Stimulated activated CD8-positive, alpha-beta memory T cell treated with anti-CD3 and anti-CD28 coated beads, Interleukin-7, amount 100 ng/mL, for 4 hours (primary cell): ENCODE measurements around the gene GAREM1.
"Not testable (repeated sequence)": the region's sequence is repeated elsewhere in the genome, so short reads cannot be mapped to it uniquely, and the experiment has no call there.

Experiments
- DNase-seq, 2 donors: peaks; one replicate each; pipeline ENCODE4 v3.0.0-alpha.2; 2020; ENCODE audit warnings: low read depth in 2 of 2

GAREM1 gene

GRCh38 chr18:32470714-32471633 lies at the start of gene GAREM1:
TSS of gene GAREM1 (minus strand) at chr18:32470882. CDS start at chr18:32470428, 454 bp downstream.
- peak; percentile 55 to 74 for DNase-seq

GRCh38 chr18:32511147-32511546 lies 40.5 kb upstream of the GAREM1 start:
- no peak for DNase-seq

- no peak for DNase-seq
Observed at GRCh38 chr18:32509111-32509510, 38.4 kb upstream of the GAREM1 start.

GRCh38 chr18:32507093-32507492 lies 36.4 kb upstream of the GAREM1 start:
- DNase-seq: no peak

- DNase-seq: no peak
Observed at GRCh38 chr18:32502014-32502413, 31.3 kb upstream of the GAREM1 start.

- not testable (repeated sequence) for DNase-seq
Observed at GRCh38 chr18:32501242-32501641, 30.6 kb upstream of the GAREM1 start.

- DNase-seq: no peak
Observed at GRCh38 chr18:32483002-32483401, 12.3 kb upstream of the GAREM1 start.

GRCh38 chr18:32482117-32482516 lies 11.4 kb upstream of the GAREM1 start:
- DNase-seq: no peak

GRCh38 chr18:32480581-32480980 lies 9.9 kb upstream of the GAREM1 start:
- DNase-seq: no peak

GRCh38 chr18:32478807-32479206 lies 8.1 kb upstream of the GAREM1 start:
- no peak for DNase-seq

GRCh38 chr18:32478317-32478716 lies 7.6 kb upstream of the GAREM1 start:
- DNase-seq: no peak

GRCh38 chr18:32476106-32476505 lies 5.4 kb upstream of the GAREM1 start:
- no peak for DNase-seq

GRCh38 chr18:32475069-32475468 lies 4.4 kb upstream of the GAREM1 start:
- DNase-seq: not testable (repeated sequence)

GRCh38 chr18:32473325-32473724 lies 2.6 kb upstream of the GAREM1 start:
- DNase-seq: no peak

- DNase-seq: no peak
Observed at GRCh38 chr18:32472841-32473240, 2.2 kb upstream of the GAREM1 start.

- DNase-seq: no peak
Observed at GRCh38 chr18:32470460-32470713, 295 bp downstream of the GAREM1 start.

GRCh38 chr18:32469691-32470459 lies 807 bp downstream of the GAREM1 start:
- DNase-seq: no peak

GRCh38 chr18:32469190-32469651 lies 1.5 kb downstream of the GAREM1 start:
- DNase-seq: no peak

GRCh38 chr18:32468147-32468845 lies 2.4 kb downstream of the GAREM1 start:
- no peak for DNase-seq

GRCh38 chr18:32461709-32462272 lies 8.9 kb downstream of the GAREM1 start:
- DNase-seq: no peak

GRCh38 chr18:32460171-32460731 lies 10.4 kb downstream of the GAREM1 start:
- DNase-seq: no peak
